GM13977 (cell line): ENCODE measurements around the gene DYRK1A.

Experiments
- DNase-seq: peaks from one replicate; pipeline ENCODE4 v3.0.0; 2012; ENCODE audit warnings: low spot score
- CTCF ChIP-seq: IDR thresholded peaks from 2 replicates; pipeline ENCODE4 v1.5.1; 2012; ENCODE audit warnings: mild to moderate bottlenecking, control low read depth; ENCODE audit not compliant: insufficient read depth; ENCODE audit errors: extremely low read depth, missing control alignments
- in situ Hi-C: fragments of 300-500 bp; cut with MboI; formaldehyde crosslinking; loops from one replicate; pipeline ENCODE4 v1.12.0; 2022; ENCODE audit warnings: low sequenced_read_pairs, low pct_unique_long_range_greater_than_20kb, mixed read lengths, inconsistent platforms; ENCODE audit not compliant: unreplicated experiment

DYRK1A gene

GRCh38 chr21:37575580-37575979 is 209.0 kb downstream of the DYRK1A start:
- TF ChIP-seq CTCF, result no peak
- in situ Hi-C loops, result no loop called here
- DNase-seq, result no peak
